ENCODE measurements around the gene CCZ1B.
"Not testable (repeated sequence)": the region's sequence is repeated elsewhere in the genome, so short reads cannot be mapped to it uniquely, and the experiment has no call there.

CCZ1B gene

GRCh38 chr7:6826151-6826550, at the start of gene CCZ1B:
Gene CCZ1B, minus strand, starts transcription at chr7:6826275. Its CDS starts 78 bp downstream, at chr7:6826197.
- DNase-seq (ENCODE audit: low read depth in 1 of 2, low spot score in 1 of 2), result peak; percentile 79 to 89

- DNase-seq (ENCODE audit: low read depth in 1 of 2, low spot score in 1 of 2), result not testable (repeated sequence)
These were observed 48.9 kb upstream of the CCZ1B start for GRCh38 chr7:6875022-6875421.

- DNase-seq (ENCODE audit: low read depth in 1 of 2, low spot score in 1 of 2), result not testable (repeated sequence)
These were observed 46.3 kb upstream of the CCZ1B start for GRCh38 chr7:6872246-6872945.

DNA sequence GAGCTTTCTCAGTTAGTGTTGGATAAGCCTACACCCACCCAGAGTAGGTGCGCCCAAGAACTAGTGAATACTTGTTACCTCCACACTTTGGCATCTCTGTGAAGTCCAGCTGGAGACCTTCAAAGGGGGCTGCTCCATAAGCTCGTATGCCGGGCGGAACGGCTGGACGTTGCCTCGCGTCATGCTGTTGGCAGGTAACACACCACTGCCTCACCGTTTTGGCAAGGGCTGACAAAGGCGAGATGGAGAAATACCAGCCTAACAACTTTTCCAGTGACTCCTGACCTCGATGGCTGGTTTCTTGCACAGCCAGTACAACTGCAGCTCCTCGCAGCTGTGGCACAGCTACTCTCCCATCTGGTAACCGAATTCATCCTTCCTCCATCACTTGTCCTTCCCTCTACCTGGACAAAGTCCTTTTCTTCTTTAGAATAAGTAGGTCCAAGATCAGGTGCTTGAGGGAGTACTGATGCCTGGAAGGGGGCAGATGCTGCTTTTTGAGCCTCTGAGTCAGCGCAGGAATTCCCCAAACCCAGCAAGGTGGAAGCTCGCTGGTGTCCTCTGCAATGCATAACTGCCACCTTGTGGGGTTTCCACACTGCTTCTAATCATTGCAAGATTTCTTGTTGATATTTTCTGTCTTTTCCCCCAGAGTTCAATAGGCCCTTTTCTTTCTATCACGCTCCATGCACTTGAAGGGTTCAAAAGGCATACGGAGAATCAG, 45.5 kb upstream of the CCZ1B start:
- not testable (repeated sequence) for DNase-seq (ENCODE audit: low read depth in 1 of 2, low spot score in 1 of 2)

DNA sequence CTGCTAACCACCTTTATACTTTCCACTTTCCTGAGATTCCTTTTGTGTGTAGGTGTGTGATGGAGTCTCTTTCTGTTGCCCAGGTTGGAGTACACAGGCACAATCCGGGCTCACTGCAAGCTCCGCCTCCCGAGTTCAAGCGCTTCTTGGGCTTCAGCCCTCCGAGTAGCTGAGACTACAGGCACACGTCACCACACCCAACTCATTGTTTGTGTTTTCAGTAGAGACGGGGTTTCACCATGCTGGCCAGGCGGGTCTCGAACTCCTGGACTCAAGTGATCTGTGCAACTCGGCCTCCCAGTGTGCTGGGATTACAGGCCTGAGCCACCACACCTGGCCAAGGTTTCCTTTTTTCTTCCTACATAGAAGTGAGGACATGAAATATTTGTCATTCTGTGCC, 38.7 kb upstream of the CCZ1B start:
- DNase-seq (ENCODE audit: low read depth in 1 of 2, low spot score in 1 of 2), result not testable (repeated sequence)

DNA sequence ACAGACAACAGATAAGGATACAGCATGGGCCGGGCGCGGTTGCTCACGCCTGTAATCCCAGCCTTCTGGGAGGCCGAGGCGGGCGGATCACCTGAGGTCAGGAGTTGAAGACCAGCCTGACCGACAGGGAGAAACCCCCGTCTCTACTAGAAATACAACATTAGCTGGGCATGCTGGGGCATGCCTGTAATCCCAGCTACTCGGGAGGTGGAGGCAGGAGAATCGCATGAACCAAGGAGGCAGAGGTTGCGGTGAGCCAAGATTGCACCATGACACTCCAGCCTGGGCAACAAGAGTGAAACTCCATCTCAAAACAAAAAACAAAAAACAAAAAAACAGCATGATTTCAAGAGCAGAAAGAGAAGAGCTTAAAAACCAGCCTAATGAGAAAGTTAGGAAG, 38.1 kb upstream of the CCZ1B start:
- not testable (repeated sequence) for DNase-seq (ENCODE audit: low read depth in 1 of 2, low spot score in 1 of 2)

DNA sequence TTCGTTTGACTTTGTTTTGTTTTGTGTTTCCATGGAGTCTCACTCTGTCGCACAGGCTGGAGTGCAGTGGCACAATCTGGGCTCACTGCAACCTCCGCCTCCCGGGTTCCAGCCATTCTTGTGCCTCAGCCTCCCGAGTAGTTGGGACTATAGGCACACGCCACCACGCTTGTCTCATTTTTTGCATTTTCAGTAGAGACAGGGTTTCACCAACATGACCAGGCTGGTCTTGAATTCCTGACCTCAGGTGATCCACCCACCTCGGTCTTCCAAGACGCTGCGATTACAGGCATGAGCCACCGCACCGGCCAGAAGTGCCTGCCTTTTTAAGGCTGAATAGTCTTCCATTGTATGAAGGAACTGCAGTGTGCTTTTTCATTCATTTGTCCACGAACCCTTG, 36.8 kb upstream of the CCZ1B start:
- not testable (repeated sequence) for DNase-seq (ENCODE audit: low read depth in 1 of 2, low spot score in 1 of 2)

DNA sequence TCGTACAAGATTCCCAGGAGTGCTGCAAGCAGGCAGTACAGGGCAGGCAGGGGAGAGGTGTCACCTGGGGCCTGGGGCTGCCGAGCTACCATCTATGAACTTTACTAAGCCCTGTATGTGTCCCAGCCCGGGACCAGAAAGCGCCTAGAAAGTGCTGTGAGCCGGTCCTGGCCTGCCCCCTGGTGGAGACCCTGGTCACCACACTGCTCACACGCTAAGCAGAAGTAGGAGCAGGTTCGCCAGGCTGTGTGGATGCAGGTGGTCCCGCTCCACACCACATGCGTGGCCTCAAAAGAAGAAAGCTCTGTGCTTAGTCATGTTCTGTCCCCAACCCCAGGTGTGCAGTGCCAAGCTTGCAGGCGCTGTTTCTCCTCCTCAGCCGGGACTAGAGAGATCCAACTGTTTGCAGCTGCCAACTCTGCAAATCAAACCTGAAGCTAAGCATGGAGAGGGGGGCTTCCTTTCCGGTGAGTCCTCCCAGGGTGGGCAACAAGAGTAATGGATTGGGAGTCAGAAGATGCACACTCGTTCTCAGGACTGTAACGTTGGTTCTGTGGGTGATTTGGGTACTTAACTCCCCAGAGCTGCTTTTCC, 31.7 kb upstream of the CCZ1B start:
- DNase-seq (ENCODE audit: low read depth in 1 of 2, low spot score in 1 of 2), result peak; percentile 61 to 63

GRCh38 chr7:6855563-6856131, 29.6 kb upstream of the CCZ1B start:
- DNase-seq (ENCODE audit: low read depth in 1 of 2, low spot score in 1 of 2), result not testable (repeated sequence)

- not testable (repeated sequence) for DNase-seq (ENCODE audit: low read depth in 1 of 2, low spot score in 1 of 2)
These were observed 28.9 kb upstream of the CCZ1B start for GRCh38 chr7:6854747-6855562.

GRCh38 chr7:6853681-6854080, 27.6 kb upstream of the CCZ1B start:
- DNase-seq (ENCODE audit: low read depth in 1 of 2, low spot score in 1 of 2), result not testable (repeated sequence)

GRCh38 chr7:6849127-6849526, 23.1 kb upstream of the CCZ1B start:
- not testable (repeated sequence) for DNase-seq (ENCODE audit: low read depth in 1 of 2, low spot score in 1 of 2)

GRCh38 chr7:6847751-6848150, 21.7 kb upstream of the CCZ1B start:
- not testable (repeated sequence) for DNase-seq (ENCODE audit: low read depth in 1 of 2, low spot score in 1 of 2)

DNA sequence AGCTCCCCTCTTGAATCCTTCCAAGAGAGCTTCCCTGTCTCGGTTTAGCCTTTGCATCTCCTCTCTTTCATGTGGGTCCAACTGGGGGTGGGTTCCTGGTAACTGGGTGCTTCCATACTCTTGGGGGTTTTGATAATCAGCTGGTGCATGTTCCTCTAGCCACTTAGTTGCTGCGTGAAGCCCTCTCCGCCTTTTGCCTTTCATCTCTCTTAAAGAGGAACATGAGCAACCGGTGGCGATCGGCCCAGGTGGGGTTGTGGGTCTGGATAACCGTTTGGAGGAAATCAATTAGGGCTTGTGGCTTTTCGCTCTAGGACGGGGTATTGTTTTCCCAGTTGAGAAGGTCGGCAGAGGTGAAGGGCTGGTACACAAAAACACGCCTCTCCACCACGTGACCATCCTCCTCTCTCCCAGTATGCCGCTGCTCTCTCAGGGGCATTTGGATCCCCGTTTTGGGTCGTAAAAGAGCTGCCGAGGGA, 19.9 kb upstream of the CCZ1B start:
- not testable (repeated sequence) for DNase-seq (ENCODE audit: low read depth in 1 of 2, low spot score in 1 of 2)

DNA sequence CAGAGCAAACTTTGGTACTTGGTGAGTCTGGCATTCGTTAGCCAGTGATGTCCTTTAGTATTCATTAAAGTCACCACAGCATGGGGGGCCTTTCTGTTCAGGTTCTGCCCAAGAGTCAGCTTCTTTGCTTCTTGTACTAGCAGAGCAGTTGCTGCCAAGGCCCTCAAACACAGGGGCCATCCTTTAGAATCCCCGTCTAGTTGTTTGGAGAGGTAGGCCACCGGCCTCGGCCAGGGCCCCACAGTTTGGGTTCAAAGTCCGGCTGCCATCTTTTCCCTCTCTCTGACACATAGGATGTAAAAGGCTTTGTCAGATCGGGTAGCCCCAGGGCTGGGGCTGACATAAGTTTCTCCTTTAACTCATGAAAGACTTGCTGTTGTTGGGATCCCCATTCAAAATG, 17.6 kb upstream of the CCZ1B start:
- DNase-seq (ENCODE audit: low read depth in 1 of 2, low spot score in 1 of 2), result not testable (repeated sequence)

- not testable (repeated sequence) for DNase-seq (ENCODE audit: low read depth in 1 of 2, low spot score in 1 of 2)
These were observed 17.0 kb upstream of the CCZ1B start for GRCh38 chr7:6843092-6843491.

GRCh38 chr7:6842278-6842921, 16.3 kb upstream of the CCZ1B start:
- DNase-seq (ENCODE audit: low read depth in 1 of 2, low spot score in 1 of 2), result not testable (repeated sequence)

GRCh38 chr7:6837081-6837480, 11.0 kb upstream of the CCZ1B start:
- not testable (repeated sequence) for DNase-seq (ENCODE audit: low read depth in 1 of 2, low spot score in 1 of 2)

DNA sequence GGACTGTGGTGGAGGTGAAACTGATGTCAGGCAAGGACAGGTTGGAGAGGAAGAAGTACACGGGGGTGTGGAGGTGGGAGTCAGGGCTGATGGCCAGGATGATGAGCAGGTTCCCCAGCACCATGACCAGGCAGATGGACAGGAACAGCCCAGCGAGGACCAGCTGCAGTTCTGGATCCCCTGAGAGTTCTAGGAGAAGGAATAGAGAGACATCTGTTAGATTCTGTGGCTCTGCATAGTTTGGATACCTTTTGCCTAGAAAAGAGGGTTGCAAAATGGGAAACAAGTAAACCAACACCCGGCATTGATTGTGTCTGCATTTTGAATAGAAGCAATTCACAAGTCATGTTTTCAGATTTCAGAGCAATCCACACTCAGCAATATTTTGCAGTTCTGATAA, 9.4 kb upstream of the CCZ1B start:
- DNase-seq (ENCODE audit: low read depth in 1 of 2, low spot score in 1 of 2), result not testable (repeated sequence)

DNA sequence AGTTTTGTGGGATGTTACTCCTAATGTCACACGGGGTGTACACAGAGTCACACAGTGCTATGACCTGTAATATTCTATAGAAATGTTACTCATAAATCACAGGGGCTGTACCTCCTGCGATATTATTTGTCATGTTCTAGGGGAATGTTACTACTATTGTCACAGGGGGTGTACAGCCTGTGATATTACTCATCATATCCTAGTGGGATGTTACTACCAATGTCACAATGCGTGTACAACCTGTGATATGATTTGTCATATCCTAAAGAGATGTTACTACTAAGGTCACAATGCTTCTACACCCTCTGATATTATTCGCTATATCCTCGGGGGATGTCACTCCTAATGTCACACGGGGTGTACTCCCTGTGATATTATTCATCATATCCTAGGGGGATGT, 7.6 kb upstream of the CCZ1B start:
- no peak for DNase-seq (ENCODE audit: low read depth in 1 of 2, low spot score in 1 of 2)

Measured in activated T-helper 1 cell treated with anti-CD3 and anti-CD28 coated beads, Interleukin-2, amount 50 U/mL, for 16 hours (primary cell).